ENCODE measurements around the gene NAT10. TPM values are rescaled to one million over a fixed set of nuclear protein-coding genes. Genes with fewer than 3 reads are reported as not detected.

The NAT10 gene
- total RNA-seq, 1 experiment from 2014 or later = 103 TPM

- TF ChIP-seq CTCF (conservative IDR thresholded peaks at IDR 0.05) = no peak
- H2BK20ac ChIP-seq (ENCODE audit: low read depth, low read length, poor library complexity, severe bottlenecking) = no peak overlapping the region
- H3K23ac ChIP-seq (ENCODE audit: insufficient read length, low read depth, low read length) = no peak overlapping the region
- H2BK15ac ChIP-seq (ENCODE audit: low read depth, low read length) = no peak overlapping the region
- Mint-ChIP-seq H3K27ac (0 out of 7 replicates have a peak overlapping the region, but pooled peaks of 1 of the 3 experiments have one; percentile 24), H3K4me1 (no peaks in the 10 kb centered on the region), H3K9me3 (no peaks in the 10 kb centered on the region), H3K4me3 (no peak overlapping the region), H3K36me3 (ENCODE audit: insufficient read depth in 1 of 3, low read depth in 3 of 3) (peaks cover 40 to 94% (median 83%) of the 10 kb centered on the region in 3 experiments; a peak in 6 of 7 replicates), H3K27me3 (ENCODE audit: low read depth) (no peaks in the 10 kb centered on the region; the same call in 1 of the 2 replicates)
- no peaks in the 10 kb centered on the region for H3K9me3 ChIP-seq (ENCODE audit: control insufficient read depth, low read depth, low read length)
- H3K27me3 ChIP-seq (ENCODE audit: insufficient read depth, low read length) = no peaks in the 10 kb centered on the region
- H2AFZ ChIP-seq (ENCODE audit: low read length) = no peak overlapping the region
- H2BK120ac ChIP-seq (ENCODE audit: low read depth, low read length, poor library complexity, severe bottlenecking) = no peak overlapping the region
- WGBS (ENCODE audit: extremely low coverage, insufficient read length, low lambda C conversion rate) = no CpG with 5 or more reads among the region's 11 CpGs
- no peak overlapping the region for H4K91ac ChIP-seq (ENCODE audit: insufficient read length, low read depth, low read length)
- H4K20me1 ChIP-seq (ENCODE audit: control insufficient read depth, insufficient read depth, insufficient read length) = no peaks in the 10 kb centered on the region
- H3K18ac ChIP-seq (ENCODE audit: insufficient read length, low read depth, low read length) = no peak overlapping the region
- DNase-seq = no peak
- no peak overlapping the region for H2AK5ac ChIP-seq (ENCODE audit: insufficient read length, low read length)
- H3K79me1 ChIP-seq (ENCODE audit: insufficient read depth, low read depth, low read length, poor library complexity, severe bottlenecking) = no peaks in the 10 kb centered on the region
- H3K23me2 ChIP-seq (ENCODE audit: insufficient read length, low read depth, low read length, poor library complexity, severe bottlenecking) = no peaks in the 10 kb centered on the region
- H3K9ac ChIP-seq (ENCODE audit: extremely low read depth, insufficient read length, low read length) = no peak overlapping the region
- no peak overlapping the region for H2BK12ac ChIP-seq (ENCODE audit: insufficient read length, low read depth, low read length)
- no peak overlapping the region for H3T11ph ChIP-seq (ENCODE audit: low read length)
- no peak overlapping the region for H3K14ac ChIP-seq (ENCODE audit: insufficient read depth, low read length)
- no peak overlapping the region for H2BK5ac ChIP-seq (ENCODE audit: insufficient read length, low read length)
- H3K79me2 ChIP-seq (ENCODE audit: insufficient read depth, low read length) = no peaks in the 10 kb centered on the region
- H3K4ac ChIP-seq (ENCODE audit: low read depth, low read length) = no peak overlapping the region
- no peak overlapping the region for H3K4me2 ChIP-seq (ENCODE audit: insufficient read depth, insufficient read length, low read length)
- no peak overlapping the region for H4K8ac ChIP-seq (replicated peaks; ENCODE audit: insufficient read length, low read depth, low read length)
- no peak overlapping the region for H4K5ac ChIP-seq (ENCODE audit: insufficient read length, low read depth, low read length)
- no peaks in the 10 kb centered on the region for H3K4me1 ChIP-seq (ENCODE audit: insufficient read depth, low read length)
- no peak overlapping the region for H3K27ac ChIP-seq (ENCODE audit: insufficient read length, low read depth, low read length)
- H3K56ac ChIP-seq (ENCODE audit: insufficient read length, low read depth, low read length) = no peak overlapping the region
These were observed 34.7 kb downstream of the NAT10 start for GRCh38 chr11:34140149-34140548.

All from H9 (cell line).